GM21447 (cell line): Measurements from ENCODE around the gene PTPN1.
A peak's percentile ranks its signal among the peaks of the same experiment; 100 is the strongest.
"Not testable (repeated sequence)": the region's sequence is repeated elsewhere in the genome, so short reads cannot be mapped to it uniquely, and the experiment has no call there.

ENCODE experiments used
- ATAC-seq: cut with Tn5 transposase; IDR thresholded peaks from one replicate; pipeline ENCODE4 v1.9.1; 2021; ENCODE audit not compliant: unreplicated experiment

Gene PTPN1

GRCh38 chr20:50527068-50527605 is 17.0 kb downstream of the PTPN1 start:
- ATAC-seq, result no peak

GRCh38 chr20:50528129-50528528 is 17.9 kb downstream of the PTPN1 start:
- no peak for ATAC-seq

GRCh38 chr20:50528804-50529351 is 18.7 kb downstream of the PTPN1 start:
- ATAC-seq, result peak; percentile 63

GRCh38 chr20:50532221-50532620 is 22.0 kb downstream of the PTPN1 start:
- no peak for ATAC-seq

GRCh38 chr20:50533061-50533460 is 22.9 kb downstream of the PTPN1 start:
- ATAC-seq, result no peak

- ATAC-seq, result no peak
These were observed 23.3 kb downstream of the PTPN1 start for GRCh38 chr20:50533464-50533863.

- ATAC-seq, result no peak
These were observed 24.4 kb downstream of the PTPN1 start for GRCh38 chr20:50534567-50534966.

- ATAC-seq, result no peak
These were observed 25.0 kb downstream of the PTPN1 start for GRCh38 chr20:50535162-50535561.

- no peak for ATAC-seq
These were observed 26.1 kb downstream of the PTPN1 start for GRCh38 chr20:50536333-50536732.

GRCh38 chr20:50537546-50538201 is 27.5 kb downstream of the PTPN1 start:
- ATAC-seq, result no peak

- ATAC-seq, result no peak
These were observed 28.1 kb downstream of the PTPN1 start for GRCh38 chr20:50538276-50538675.

GRCh38 chr20:50539798-50540197 is 29.6 kb downstream of the PTPN1 start:
- not testable (repeated sequence) for ATAC-seq

GRCh38 chr20:50540620-50541605 is 30.7 kb downstream of the PTPN1 start:
- peak; percentile 19 for ATAC-seq

- peak; percentile 61 for ATAC-seq
These were observed 31.4 kb downstream of the PTPN1 start for GRCh38 chr20:50541606-50542041.

GRCh38 chr20:50543326-50543725 is 33.1 kb downstream of the PTPN1 start:
- no peak for ATAC-seq

GRCh38 chr20:50545126-50545525 is 34.9 kb downstream of the PTPN1 start:
- no peak for ATAC-seq

GRCh38 chr20:50546729-50547314 is 36.6 kb downstream of the PTPN1 start:
- ATAC-seq, result no peak

GRCh38 chr20:50547964-50548363 is 37.8 kb downstream of the PTPN1 start:
- ATAC-seq, result no peak

- no peak for ATAC-seq
These were observed 38.2 kb downstream of the PTPN1 start for GRCh38 chr20:50548396-50548795.

GRCh38 chr20:50550531-50550930 is 40.3 kb downstream of the PTPN1 start:
- ATAC-seq, result no peak

GRCh38 chr20:50551288-50551687 is 41.1 kb downstream of the PTPN1 start:
- ATAC-seq, result no peak
